Trophoblast cell (in vitro differentiated cells and primary cell): ENCODE measurements around the gene DENND5A.

Experiments
- DNase-seq, 2 donors: peaks; one replicate each; pipeline ENCODE4 v3.0.0-alpha.2; 2016
- H2AFZ ChIP-seq: 2 replicates; pipeline ENCODE4 v1.6.1; 2013; ENCODE audit warnings: low read length, moderate library complexity, mild to moderate bottlenecking; ENCODE audit not compliant: insufficient read depth, poor library complexity
- H2AK5ac ChIP-seq: 2 replicates; pipeline ENCODE4 v1.6.1; 2013; ENCODE audit warnings: mild to moderate bottlenecking, low read length
- H2BK120ac ChIP-seq: 2 replicates; pipeline ENCODE4 v1.6.1; 2013; ENCODE audit warnings: low read length, mild to moderate bottlenecking, moderate library complexity; ENCODE audit not compliant: insufficient read depth, poor library complexity
- H2BK12ac ChIP-seq: 2 replicates; pipeline ENCODE4 v1.6.1; 2013; ENCODE audit warnings: mild to moderate bottlenecking, low read length, moderate library complexity
- H2BK5ac ChIP-seq: 2 replicates; pipeline ENCODE4 v1.6.1; 2013; ENCODE audit warnings: low read length, low read depth, moderate library complexity, mild to moderate bottlenecking; ENCODE audit not compliant: poor library complexity
- H3K14ac ChIP-seq: 2 replicates; pipeline ENCODE4 v1.6.1; 2013; ENCODE audit warnings: mild to moderate bottlenecking, low read length
- H3K18ac ChIP-seq: 2 replicates; pipeline ENCODE4 v1.6.1; 2013; ENCODE audit warnings: mild to moderate bottlenecking, low read length
- H3K23ac ChIP-seq: 2 replicates; pipeline ENCODE4 v1.6.1; 2013; ENCODE audit warnings: low read length
- H3K27ac ChIP-seq: 2 replicates; pipeline ENCODE4 v1.5.1; 2013; ENCODE audit warnings: low read depth, mild to moderate bottlenecking, inconsistent platforms, low read length, moderate library complexity
- H3K27me3 ChIP-seq: 2 replicates; pipeline ENCODE4 v1.6.1; 2013; ENCODE audit warnings: inconsistent platforms, mild to moderate bottlenecking, low read length, moderate library complexity; ENCODE audit not compliant: insufficient read depth
- H3K36me3 ChIP-seq, 2 experiments: 1 replicate in 1 of 2; 2 replicates in 1 of 2; pipeline ENCODE4 v1.6.1; 2013; ENCODE audit warnings: low read length in 2 of 2, mild to moderate bottlenecking in 2 of 2, moderate library complexity in 1 of 2; ENCODE audit not compliant: insufficient read depth in 2 of 2, control insufficient read depth in 1 of 2
- H3K4ac ChIP-seq: 2 replicates; pipeline ENCODE4 v1.6.1; 2013; ENCODE audit warnings: low read depth, mild to moderate bottlenecking, low read length, moderate library complexity
- H3K4me1 ChIP-seq, 2 experiments: 1 replicate in 1 of 2; 2 replicates in 1 of 2; pipeline ENCODE4 v1.6.1; 2013; ENCODE audit warnings: low read length in 2 of 2, mild to moderate bottlenecking in 2 of 2, moderate library complexity in 1 of 2; ENCODE audit not compliant: insufficient read depth in 2 of 2, control insufficient read depth in 1 of 2
- H3K4me2 ChIP-seq: 2 replicates; pipeline ENCODE4 v1.6.1; 2013; ENCODE audit warnings: inconsistent platforms, mild to moderate bottlenecking, low read length, moderate library complexity
- H3K4me3 ChIP-seq: 2 replicates; pipeline ENCODE4 v1.5.1; 2013; ENCODE audit warnings: mild to moderate bottlenecking, low read depth, low read length, inconsistent platforms
- H3K79me1 ChIP-seq: one replicate; pipeline ENCODE4 v1.6.1; 2013; ENCODE audit warnings: low read length
- H3K79me2 ChIP-seq: 2 replicates; pipeline ENCODE4 v1.6.1; 2013; ENCODE audit warnings: low read length, mild to moderate bottlenecking; ENCODE audit not compliant: control insufficient read depth, insufficient read depth, poor library complexity
- H3K9ac ChIP-seq: 2 replicates; pipeline ENCODE4 v1.6.1; 2013; ENCODE audit warnings: mild to moderate bottlenecking, low read length
- H3K9me3 ChIP-seq: 2 replicates; pipeline ENCODE4 v1.6.1; 2013; ENCODE audit warnings: low read depth, mild to moderate bottlenecking, control low read depth, inconsistent platforms, low read length; ENCODE audit not compliant: insufficient read depth
- H4K12ac ChIP-seq: 2 replicates; pipeline ENCODE4 v1.6.1; 2013; ENCODE audit warnings: low read depth, mild to moderate bottlenecking, low read length, moderate library complexity
- H4K8ac ChIP-seq: 2 replicates; pipeline ENCODE4 v1.6.1; 2013; ENCODE audit warnings: low read depth, mild to moderate bottlenecking, low read length, moderate library complexity
- H4K91ac ChIP-seq: one replicate; pipeline ENCODE4 v1.6.1; 2013; ENCODE audit warnings: low read depth, mild to moderate bottlenecking, low read length, moderate library complexity
- WGBS: extraction: QIAGEN DNeasy Blood & Tissue Kit; methylation state at CpG from one replicate; pipeline ENCODE4 v1.1.7; 2013; ENCODE audit warnings: missing lambda C conversion rate; ENCODE audit not compliant: insufficient read length, insufficient coverage; ENCODE audit errors: extremely low coverage; 5-methylcytosine and 5-hydroxymethylcytosine counted together

DENND5A gene

DNA sequence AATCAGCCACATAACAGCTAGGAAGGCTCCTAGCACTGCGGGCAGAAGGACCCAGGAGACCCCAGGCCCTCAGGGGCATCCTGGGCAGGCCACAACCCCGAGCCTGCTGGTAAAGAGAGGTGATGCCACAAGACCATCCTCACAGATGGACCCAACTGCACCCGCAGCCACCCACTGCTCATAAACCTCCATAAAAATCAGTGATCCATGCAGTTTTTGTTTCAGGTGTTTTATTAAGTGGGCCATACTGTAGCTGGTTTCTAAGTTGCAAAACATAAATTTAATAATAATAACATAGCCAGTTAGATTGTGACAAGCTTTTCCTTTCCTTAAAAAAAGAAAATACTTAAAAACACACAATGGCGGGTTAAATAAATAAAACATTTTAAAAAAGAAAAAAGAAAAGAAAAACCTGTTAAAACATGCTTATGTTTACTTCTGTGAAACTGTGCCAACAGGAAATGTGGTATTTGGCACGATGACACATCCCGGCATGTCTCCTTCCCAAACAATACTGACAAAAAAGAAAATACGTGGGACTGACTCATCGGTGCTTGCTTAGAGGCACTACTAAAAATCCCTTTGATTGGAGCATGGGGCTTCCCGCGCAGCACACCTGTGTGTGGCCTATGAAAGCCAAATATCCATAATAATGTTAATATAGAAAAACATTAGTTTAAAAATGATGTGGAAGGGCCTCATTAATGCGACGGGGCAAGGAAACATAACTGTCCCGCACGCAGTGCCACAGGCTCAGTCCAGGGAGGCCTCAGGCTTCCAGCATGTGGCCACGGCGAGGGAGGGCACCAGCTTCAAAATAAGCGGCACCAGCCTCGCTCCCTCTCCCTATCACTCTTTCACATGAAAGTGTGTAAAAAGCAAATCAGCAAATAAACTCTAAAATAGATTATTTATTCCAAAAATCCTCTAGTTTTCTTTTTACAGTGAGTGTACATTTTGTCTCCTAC lies 126.3 kb downstream of the DENND5A start:
- Histone ChIP-seq H3K79me1 (no peaks in the 10 kb centered on the region), H3K9ac (no peak overlapping the region), H3K4me1 (no peaks in the 10 kb centered on the region), H3K27me3 (no peaks in the 10 kb centered on the region), H3K27ac (no peak overlapping the region), H3K4me3 (no peak overlapping the region), H3K4me2 (no peak overlapping the region), H3K9me3 (no peaks in the 10 kb centered on the region), H3K18ac (no peak overlapping the region), H2BK120ac (no peak overlapping the region), H3K79me2 (no peaks in the 10 kb centered on the region), H3K14ac (no peak overlapping the region), H2BK12ac (no peak overlapping the region), H2AFZ (no peak overlapping the region), H3K23ac (no peak overlapping the region), H3K4ac (no peak overlapping the region), H2AK5ac (no peak overlapping the region), H2BK5ac (no peak overlapping the region), H4K8ac (no peak overlapping the region), H3K36me3 (peaks cover 42 to 57% of the 10 kb centered on the region in 2 experiments), H4K12ac (no peak overlapping the region), H4K91ac (no peak overlapping the region)
- no CpG with 5 or more reads among the region's 18 CpGs for WGBS
- DNase-seq = peak; percentile 62 to 75

DNA sequence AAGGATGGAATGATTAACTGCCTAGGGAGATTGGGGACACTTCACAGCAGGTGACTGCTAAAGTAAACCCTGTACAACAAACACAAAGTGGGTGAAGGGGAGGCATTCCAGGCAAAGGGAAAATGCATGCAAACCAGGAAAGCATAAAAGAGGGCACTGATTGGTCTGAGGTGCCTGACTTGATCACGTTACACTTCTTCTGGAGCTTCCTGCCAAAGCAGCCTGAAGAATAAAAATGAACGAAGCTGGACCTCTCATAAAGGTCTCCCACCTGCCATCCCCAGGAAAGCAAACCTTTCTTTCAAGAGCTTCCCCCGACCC lies 127.1 kb downstream of the DENND5A start:
- no peak overlapping the region for H2BK120ac ChIP-seq
- no peak overlapping the region for H3K4ac ChIP-seq
- H3K23ac ChIP-seq = no peak overlapping the region
- H3K4me3 ChIP-seq = no peak overlapping the region
- H3K18ac ChIP-seq = no peak overlapping the region
- no peaks in the 10 kb centered on the region for H3K4me1 ChIP-seq
- no peak overlapping the region for H2AK5ac ChIP-seq
- no peak overlapping the region for H4K8ac ChIP-seq
- H3K79me2 ChIP-seq = no peaks in the 10 kb centered on the region
- no CpG with 5 or more reads among the region's 3 CpGs for WGBS
- H3K14ac ChIP-seq = no peak overlapping the region
- no peak overlapping the region for H2BK12ac ChIP-seq
- no peak overlapping the region for H3K9ac ChIP-seq
- H2BK5ac ChIP-seq = no peak overlapping the region
- H3K4me2 ChIP-seq = no peak overlapping the region
- H3K36me3 ChIP-seq = peaks cover 35 to 49% of the 10 kb centered on the region in 2 experiments
- no peaks in the 10 kb centered on the region for H3K9me3 ChIP-seq
- H3K27me3 ChIP-seq = no peaks in the 10 kb centered on the region
- H4K12ac ChIP-seq = no peak overlapping the region
- H3K27ac ChIP-seq = no peak overlapping the region
- DNase-seq = no peak
- no peak overlapping the region for H2AFZ ChIP-seq
- H4K91ac ChIP-seq = no peak overlapping the region
- no peaks in the 10 kb centered on the region for H3K79me1 ChIP-seq

DNA sequence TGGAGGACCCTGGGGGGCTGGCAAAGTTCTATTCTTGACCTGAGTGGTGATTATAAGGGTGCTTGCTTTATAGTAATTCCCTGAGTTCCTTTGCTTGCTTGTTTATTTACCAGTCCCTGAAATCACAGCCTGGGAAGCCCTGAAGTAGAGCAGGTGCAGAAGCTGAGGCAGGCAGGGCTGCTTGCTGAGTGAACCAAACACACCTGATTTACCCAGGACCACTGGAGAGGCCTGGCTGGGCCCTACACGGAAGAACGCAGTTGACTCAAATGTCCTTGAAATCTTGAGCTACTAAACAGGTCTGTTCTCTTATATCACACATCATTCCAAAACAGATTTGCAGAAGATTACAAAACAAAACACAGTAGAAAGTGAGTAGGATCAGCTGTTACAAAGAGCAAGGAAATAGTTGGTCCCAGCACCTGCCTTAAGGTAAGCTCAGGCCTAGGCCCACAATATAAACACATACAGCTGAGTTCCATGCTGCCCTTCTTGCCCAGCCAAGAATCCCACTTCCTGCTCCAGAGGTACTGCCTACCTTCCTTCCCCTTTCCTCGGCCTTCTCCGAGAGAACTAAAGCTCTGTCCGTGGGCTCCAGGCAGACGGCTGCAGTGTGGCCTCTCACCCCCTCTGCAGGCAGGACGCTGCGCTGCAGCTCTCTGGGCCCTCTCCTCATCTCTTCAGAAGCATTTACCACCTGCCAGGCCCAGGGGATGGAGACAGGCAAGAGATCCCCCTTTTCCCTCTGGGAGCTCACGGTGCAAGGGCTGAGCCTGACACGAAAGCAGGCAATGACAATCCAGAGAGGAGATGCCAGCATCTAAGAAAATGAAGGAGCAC lies 127.6 kb downstream of the DENND5A start:
- Histone ChIP-seq H3K23ac (no peak overlapping the region), H4K91ac (no peak overlapping the region), H3K9me3 (no peaks in the 10 kb centered on the region), H2BK5ac (no peak overlapping the region), H3K36me3 (peaks cover 29 to 43% of the 10 kb centered on the region in 2 experiments), H3K4me1 (no peaks in the 10 kb centered on the region), H2AK5ac (no peak overlapping the region), H2AFZ (no peak overlapping the region), H3K4me3 (no peak overlapping the region), H3K27ac (no peak overlapping the region), H3K79me1 (no peaks in the 10 kb centered on the region), H3K18ac (no peak overlapping the region), H2BK12ac (no peak overlapping the region), H3K14ac (no peak overlapping the region), H3K9ac (no peak overlapping the region), H3K4me2 (no peak overlapping the region), H4K12ac (no peak overlapping the region), H4K8ac (no peak overlapping the region), H3K4ac (no peak overlapping the region), H2BK120ac (no peak overlapping the region), H3K79me2 (no peaks in the 10 kb centered on the region), H3K27me3 (no peaks in the 10 kb centered on the region)
- DNase-seq = peak; percentile 78 to 85
- no CpG with 5 or more reads among the region's 10 CpGs for WGBS

DNA sequence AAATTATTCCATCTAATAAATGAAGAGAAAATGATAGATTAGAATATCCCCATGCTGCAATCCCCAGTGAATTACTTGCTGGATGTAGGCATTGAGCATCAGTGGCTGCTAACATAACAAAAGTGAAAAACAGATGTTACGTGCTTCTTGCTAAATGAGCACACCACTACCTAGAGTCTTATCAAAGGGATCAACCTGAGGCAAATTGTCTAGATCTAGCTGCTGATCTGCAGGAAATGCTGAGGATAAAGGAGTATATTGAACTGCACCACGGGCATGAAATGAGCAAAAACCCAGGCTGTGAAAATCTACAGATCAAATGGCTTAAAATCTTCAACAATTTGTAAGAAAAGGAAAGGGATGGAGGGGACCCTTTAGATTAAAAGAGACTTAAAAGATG lies 128.4 kb downstream of the DENND5A start:
- Histone ChIP-seq H3K27me3 (no peaks in the 10 kb centered on the region), H2BK5ac (no peak overlapping the region), H4K12ac (no peak overlapping the region), H2BK12ac (no peak overlapping the region), H3K18ac (no peak overlapping the region), H2AK5ac (no peak overlapping the region), H3K27ac (no peak overlapping the region), H3K9ac (no peak overlapping the region), H3K36me3 (peaks cover 25 to 39% of the 10 kb centered on the region in 2 experiments), H3K23ac (no peak overlapping the region), H3K14ac (no peak overlapping the region), H2AFZ (no peak overlapping the region), H4K8ac (no peak overlapping the region), H3K4me2 (no peak overlapping the region), H3K4me3 (no peak overlapping the region), H4K91ac (no peak overlapping the region), H3K4ac (no peak overlapping the region), H3K79me2 (no peaks in the 10 kb centered on the region), H3K4me1 (no peaks in the 10 kb centered on the region), H3K9me3 (no peaks in the 10 kb centered on the region), H2BK120ac (no peak overlapping the region), H3K79me1 (no peaks in the 10 kb centered on the region)
- WGBS = no CpG with 5 or more reads among the region's 2 CpGs
- peak; percentile 24 to 59 for DNase-seq
